HEK293 (cell line): ENCODE measurements around the gene NFKBIB.
A peak's percentile ranks its signal among the peaks of the same experiment; 100 is the strongest.

ENCODE experiments used
- BCL6B ChIP-seq: fragments of 450-650 bp; formaldehyde crosslinking; IDR thresholded peaks from 2 replicates; pipeline ENCODE4 v1.5.1; 2017; ENCODE audit warnings: missing biosample characterization, missing genetic modification characterization
- KLF10 ChIP-seq: fragments of 450-650 bp; IDR thresholded peaks from 2 replicates; pipeline ENCODE4 v1.5.1; 2018; ENCODE audit warnings: missing biosample characterization, mild to moderate bottlenecking, missing genetic modification characterization
- KLF17 ChIP-seq: fragments of 450-650 bp; formaldehyde crosslinking; IDR thresholded peaks from 2 replicates; pipeline ENCODE4 v1.5.1; 2016; ENCODE audit warnings: missing biosample characterization, missing genetic modification characterization
- KLF9 ChIP-seq: fragments of 450-650 bp; formaldehyde crosslinking; IDR thresholded peaks from 2 replicates; pipeline ENCODE4 v1.5.1; 2016; ENCODE audit warnings: missing biosample characterization, missing genetic modification characterization, low read depth
- PRDM10 ChIP-seq: fragments of 450-650 bp; formaldehyde crosslinking; IDR thresholded peaks from 2 replicates; pipeline ENCODE4 v1.5.1; 2016; ENCODE audit warnings: missing biosample characterization, missing genetic modification characterization
- SETDB1 ChIP-seq: IDR thresholded peaks from one replicate; pipeline ENCODE4 v1.6.1; 2017; ENCODE audit warnings: mild to moderate bottlenecking, low read length, moderate library complexity, mixed read lengths; ENCODE audit not compliant: insufficient read length
- ZBTB11 ChIP-seq: fragments of 450-650 bp; formaldehyde crosslinking; conservative IDR thresholded peaks from 2 replicates; pipeline ENCODE4 v1.5.1; 2016; ENCODE audit warnings: low read depth, missing biosample characterization, missing genetic modification characterization
- ZBTB6 ChIP-seq: fragments of 450-650 bp; formaldehyde crosslinking; IDR thresholded peaks from 2 replicates; pipeline ENCODE4 v1.5.1; 2017; ENCODE audit warnings: missing biosample characterization, missing genetic modification characterization
- ZFP41 ChIP-seq: fragments of 450-650 bp; formaldehyde crosslinking; IDR thresholded peaks from 2 replicates; pipeline ENCODE4 v1.5.1; 2016; ENCODE audit warnings: missing biosample characterization, missing genetic modification characterization, borderline replicate concordance
- ZNF133 ChIP-seq: fragments of 450-650 bp; formaldehyde crosslinking; IDR thresholded peaks from 2 replicates; pipeline ENCODE4 v1.5.1; 2016; ENCODE audit warnings: missing biosample characterization, missing genetic modification characterization
- ZNF184 ChIP-seq: fragments of 450-650 bp; IDR thresholded peaks from 2 replicates; pipeline ENCODE4 v1.5.1; 2018; ENCODE audit warnings: missing biosample characterization, mild to moderate bottlenecking, missing genetic modification characterization
- ZNF391 ChIP-seq: fragments of 450-650 bp; formaldehyde crosslinking; IDR thresholded peaks from 2 replicates; pipeline ENCODE4 v1.5.1; 2016; ENCODE audit warnings: low read depth, missing biosample characterization, missing genetic modification characterization, borderline replicate concordance
- ZNF585B ChIP-seq: fragments of 450-650 bp; formaldehyde crosslinking; IDR thresholded peaks from 2 replicates; pipeline ENCODE4 v1.5.1; 2016; ENCODE audit warnings: missing biosample characterization, missing genetic modification characterization
- ZNF639 ChIP-seq: fragments of 450-650 bp; formaldehyde crosslinking; IDR thresholded peaks from 2 replicates; pipeline ENCODE4 v1.5.1; 2016; ENCODE audit warnings: missing biosample characterization, missing genetic modification characterization
- ZNF704 ChIP-seq: fragments of 450-650 bp; formaldehyde crosslinking; IDR thresholded peaks from 2 replicates; pipeline ENCODE4 v1.5.1; 2016; ENCODE audit warnings: missing biosample characterization, missing genetic modification characterization
- ZNF707 ChIP-seq: fragments of 450-650 bp; formaldehyde crosslinking; IDR thresholded peaks from 2 replicates; pipeline ENCODE4 v1.5.1; 2016; ENCODE audit warnings: missing biosample characterization, missing genetic modification characterization
- ZNF792 ChIP-seq: fragments of 450-650 bp; formaldehyde crosslinking; IDR thresholded peaks from 2 replicates; pipeline ENCODE4 v1.5.1; 2016; ENCODE audit warnings: missing biosample characterization, missing genetic modification characterization

Gene NFKBIB

GRCh38 chr19:38901683-38902082 is 1.9 kb downstream of the NFKBIB start (continued):
- TF ChIP-seq ZBTB11 (tag by site-specific recombination) (0 out of 2 replicates have a peak, but pooled peaks have one; percentile 16), ZBTB6 (no peak), ZFP41 (no peak), ZNF585B (tag by site-specific recombination) (no peak), KLF9 (tag by site-specific recombination) (no peak), KLF10 (tag by site-specific recombination) (no peak), ZNF184 (tag by site-specific recombination) (no peak), ZNF792 (tag by site-specific recombination) (no peak), ZNF133 (no peak), ZNF639 (tag by site-specific recombination) (no peak), KLF17 (tag by site-specific recombination) (no peak), PRDM10 (tag by site-specific recombination) (peak; percentile 28; the same call in 1 of the 2 replicates), BCL6B (tag by site-specific recombination) (no peak), ZNF391 (tag by site-specific recombination) (no peak), ZNF707 (tag by site-specific recombination) (no peak), ZNF704 (no peak), SETDB1 (peak; percentile 49)
